ENCODE data around the gene SYT12. TPM values are rescaled to one million over a fixed set of nuclear protein-coding genes. Genes with fewer than 3 reads are reported as not detected.

SYT12 gene
- total and polyA plus RNA-seq, 9 donors, result 0.05 to 6.0 (median 0.87) TPM; not detected in 2

DNA sequence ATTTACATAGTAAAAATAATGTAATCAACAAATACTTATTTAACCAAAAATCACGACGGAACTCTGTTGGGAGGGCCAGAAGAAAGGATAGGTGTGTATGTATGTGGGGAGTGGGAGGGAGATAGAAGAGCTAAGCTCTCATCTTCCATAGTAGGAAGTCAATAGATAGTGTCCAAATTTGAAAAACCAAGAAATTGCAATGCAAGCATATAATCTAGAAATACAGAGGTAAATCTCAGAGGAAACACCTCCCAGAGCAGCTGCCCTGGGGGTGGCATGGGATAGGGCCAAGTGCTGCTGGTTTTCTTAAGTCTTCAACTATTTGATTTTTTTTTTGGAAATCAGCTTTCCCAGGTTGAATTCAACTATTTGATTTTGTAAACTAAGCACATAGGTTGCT lies 30.9 kb upstream of the SYT12 start:
- TF ChIP-seq, protein P1, sequence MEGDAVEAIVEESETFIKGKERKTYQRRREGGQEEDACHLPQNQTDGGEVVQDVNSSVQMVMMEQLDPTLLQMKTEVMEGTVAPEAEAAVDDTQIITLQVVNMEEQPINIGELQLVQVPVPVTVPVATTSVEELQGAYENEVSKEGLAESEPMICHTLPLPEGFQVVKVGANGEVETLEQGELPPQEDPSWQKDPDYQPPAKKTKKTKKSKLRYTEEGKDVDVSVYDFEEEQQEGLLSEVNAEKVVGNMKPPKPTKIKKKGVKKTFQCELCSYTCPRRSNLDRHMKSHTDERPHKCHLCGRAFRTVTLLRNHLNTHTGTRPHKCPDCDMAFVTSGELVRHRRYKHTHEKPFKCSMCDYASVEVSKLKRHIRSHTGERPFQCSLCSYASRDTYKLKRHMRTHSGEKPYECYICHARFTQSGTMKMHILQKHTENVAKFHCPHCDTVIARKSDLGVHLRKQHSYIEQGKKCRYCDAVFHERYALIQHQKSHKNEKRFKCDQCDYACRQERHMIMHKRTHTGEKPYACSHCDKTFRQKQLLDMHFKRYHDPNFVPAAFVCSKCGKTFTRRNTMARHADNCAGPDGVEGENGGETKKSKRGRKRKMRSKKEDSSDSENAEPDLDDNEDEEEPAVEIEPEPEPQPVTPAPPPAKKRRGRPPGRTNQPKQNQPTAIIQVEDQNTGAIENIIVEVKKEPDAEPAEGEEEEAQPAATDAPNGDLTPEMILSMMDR (IDR thresholded peaks at IDR 0.05), result no peak
- TF ChIP-seq POLR2A (IDR thresholded peaks at IDR 0.05) (no peak), EP300 (IDR thresholded peaks at IDR 0.05) (no peak)
- WGBS, 3 donors, result 44 to 65% (median 56%) methylated on average over 2 of the region's 2 CpGs

DNA sequence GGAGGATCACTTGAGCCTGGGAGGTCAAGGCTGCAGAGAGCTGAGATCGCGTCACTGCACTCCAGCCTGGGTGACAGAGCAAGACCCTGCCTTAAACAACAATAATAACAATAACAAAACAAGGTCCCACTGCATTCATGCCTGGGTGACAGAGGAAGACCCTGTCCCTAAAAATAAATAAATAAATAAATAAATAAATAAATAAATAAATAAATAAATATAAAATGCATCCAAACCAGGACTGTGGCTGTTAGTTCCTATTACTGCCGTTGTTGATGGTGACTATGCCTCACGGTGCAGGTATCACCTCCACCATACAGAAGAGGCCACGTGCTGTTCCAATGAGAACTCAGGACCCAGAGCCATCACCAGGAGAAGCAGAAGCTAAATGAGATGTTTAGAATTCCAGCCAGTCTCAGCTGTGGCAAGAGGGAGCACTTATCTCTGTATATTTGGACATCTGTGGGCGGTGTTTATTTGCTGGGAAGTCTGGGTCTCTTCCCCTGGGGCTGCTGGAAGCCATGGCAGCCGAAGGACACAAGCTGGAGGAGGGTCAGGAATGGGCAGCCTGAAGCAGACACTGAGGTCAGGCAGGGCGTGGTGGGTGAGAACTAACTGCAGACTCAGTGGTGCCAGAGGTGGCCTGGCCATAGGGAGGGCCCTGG lies 26.2 kb upstream of the SYT12 start:
- 13 to 42% (median 20%) methylated on average over 8 of the region's 8 CpGs for WGBS, 3 donors
- no peak for TF ChIP-seq EP300 (IDR thresholded peaks at IDR 0.05)
- TF ChIP-seq, protein P1 (IDR thresholded peaks at IDR 0.05), result no peak
- TF ChIP-seq POLR2A (IDR thresholded peaks at IDR 0.05), result no peak
- no peaks in the 10 kb centered on the region for H3K9me3 ChIP-seq
- DNase-seq, result no peak
- intact Hi-C loops (cut with DNase I), result no loop called here
- H3K27ac ChIP-seq, result no peak overlapping the region
- no peaks in the 10 kb centered on the region for H3K27me3 ChIP-seq
- H3K4me1 ChIP-seq (ENCODE audit: insufficient read depth), result peaks cover 10% of the 10 kb centered on the region
- H3K36me3 ChIP-seq, result no peaks in the 10 kb centered on the region
- no peak overlapping the region for H3K4me3 ChIP-seq

More for the DNA sequence above, 30.9 kb upstream of the SYT12 start:
- H3K4me3 ChIP-seq, result no peak overlapping the region
- H3K27ac ChIP-seq, result no peak overlapping the region
- H3K27me3 ChIP-seq, result no peaks in the 10 kb centered on the region
- DNase-seq, result no peak
- H3K9me3 ChIP-seq, result no peaks in the 10 kb centered on the region
- intact Hi-C loops (cut with DNase I), result no loop called here
- H3K4me1 ChIP-seq (ENCODE audit: insufficient read depth), result peaks cover 9% of the 10 kb centered on the region
- H3K36me3 ChIP-seq, result no peaks in the 10 kb centered on the region

DNA sequence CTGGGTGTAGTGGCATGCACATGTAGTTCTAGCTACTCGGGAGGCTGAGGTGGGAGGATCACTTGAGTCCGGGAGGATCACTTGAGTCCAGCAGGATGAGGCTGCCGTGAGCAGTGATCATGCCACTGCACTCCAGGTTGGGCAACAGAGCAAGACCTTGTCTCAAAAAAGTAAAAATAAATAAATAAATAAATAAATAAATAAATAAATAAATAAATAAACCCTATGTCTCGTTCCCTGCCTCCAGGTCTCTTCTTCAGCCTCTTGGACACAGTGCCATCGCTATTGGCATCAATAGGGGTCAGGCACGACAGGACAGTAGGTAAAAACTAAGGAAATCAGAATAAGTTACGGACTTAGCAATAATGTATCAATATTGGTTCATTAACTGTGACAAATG lies 23.4 kb upstream of the SYT12 start:
- no peak overlapping the region for H3K4me3 ChIP-seq
- WGBS, 3 donors, result 83 to 84% (median 84%) methylated on average over 7 of the region's 7 CpGs
- DNase-seq, result no peak
- peaks cover 10% of the 10 kb centered on the region for H3K4me1 ChIP-seq (ENCODE audit: insufficient read depth)
- no peak overlapping the region for H3K27ac ChIP-seq
- H3K36me3 ChIP-seq, result no peaks in the 10 kb centered on the region
- no peaks in the 10 kb centered on the region for H3K27me3 ChIP-seq
- TF ChIP-seq POLR2A (IDR thresholded peaks at IDR 0.05) (no peak), EP300 (IDR thresholded peaks at IDR 0.05) (no peak)
- TF ChIP-seq, protein P1 (IDR thresholded peaks at IDR 0.05), result no peak
- H3K9me3 ChIP-seq, result no peaks in the 10 kb centered on the region
- intact Hi-C loops (cut with DNase I), result no loop called here

DNA sequence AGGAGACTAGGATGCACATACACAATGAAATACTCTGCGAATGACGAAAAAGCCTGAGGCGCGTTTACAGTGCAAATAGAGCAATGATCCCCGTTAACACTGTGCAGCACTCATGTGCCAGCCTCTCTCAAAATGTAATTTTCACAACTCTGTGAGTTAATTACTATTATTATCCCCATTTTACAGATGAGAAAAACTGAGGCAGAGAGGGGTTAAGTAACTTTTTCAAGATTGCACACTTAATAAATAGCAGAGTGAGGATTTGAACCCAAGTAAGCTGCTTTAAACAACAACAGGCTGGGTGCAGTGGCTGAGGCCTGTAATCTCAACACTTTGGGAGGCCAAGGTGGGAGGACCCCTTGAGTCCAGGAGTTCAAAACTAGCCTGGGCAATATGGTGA lies 21.6 kb upstream of the SYT12 start:
- Histone ChIP-seq H3K4me1 (ENCODE audit: insufficient read depth) (peaks cover 7% of the 10 kb centered on the region), H3K4me3 (no peak overlapping the region), H3K27ac (no peak overlapping the region), H3K36me3 (no peaks in the 10 kb centered on the region), H3K27me3 (no peaks in the 10 kb centered on the region), H3K9me3 (no peaks in the 10 kb centered on the region)
- no peak for DNase-seq
- intact Hi-C loops (cut with DNase I), result no loop called here
- TF ChIP-seq POLR2A (IDR thresholded peaks at IDR 0.05), result no peak
- TF ChIP-seq EP300 (IDR thresholded peaks at IDR 0.05), result no peak
- TF ChIP-seq, protein P1 (IDR thresholded peaks at IDR 0.05), result no peak
- 94 to 98% (median 96%) methylated on average over 5 of the region's 5 CpGs for WGBS, 3 donors
